K562 (cell line): ENCODE data around the gene TMEM151A. TPM values are rescaled to one million over a fixed set of nuclear protein-coding genes. Genes with fewer than 3 reads are reported as not detected.

Experiments
- HNRNPK ChIP-seq: fragments of 200-400 bp; formaldehyde crosslinking; IDR thresholded peaks from one replicate; pipeline ENCODE4 v1.6.1; 2018; ENCODE audit warnings: mild to moderate bottlenecking, low read depth, low read length; ENCODE audit not compliant: poor library complexity, severe bottlenecking
- NKRF ChIP-seq: fragments of 450-650 bp; IDR thresholded peaks from 2 replicates; pipeline ENCODE4 v1.6.1; 2016; ENCODE audit warnings: borderline replicate concordance
- SAFB ChIP-seq: fragments of 200-400 bp; formaldehyde crosslinking; IDR thresholded peaks from 2 replicates; pipeline ENCODE4 v1.6.1; 2017; ENCODE audit warnings: low read depth, low read length, borderline replicate concordance
- SP1 ChIP-seq: sonication (generic); formaldehyde crosslinking; IDR thresholded peaks from 2 replicates; pipeline ENCODE4 v1.8.1; 2022; ENCODE audit warnings: mild to moderate bottlenecking, missing genetic modification reagents
- TCF7L2 ChIP-seq: fragments of 150-350 bp; IDR thresholded peaks from 2 replicates; pipeline ENCODE4 v1.6.1; 2016; ENCODE audit warnings: low read depth, mild to moderate bottlenecking, low read length, moderate library complexity
- polyA plus RNA-seq, 8 experiments: library from polyadenylated mRNA; depleted of rRNA in 4 of 8; stranded (reverse) in 5 of 8; unstranded in 3 of 8; fragments of >200 nt; fragmentation: Nextera tagmentation in 2 of 8; fragmentation: Illumina TruSeq in 1 of 8; extraction: Ambion mirVana in 2 of 8; extraction: Trizol in 1 of 8; gene quantifications; 2 replicates each; pipeline versions ENCODE4 v1.2.1 to v1.2.3, GENCODE V29; 2011 to 2014; ENCODE audit warnings: inconsistent platforms in 1 of 8, missing spikeins in 1 of 8
- total RNA-seq, 7 experiments: library from RNA; depleted of rRNA in 6 of 7; stranded (reverse); fragments of >200 nt in 6 of 7; fragmentation: Illumina TruSeq in 2 of 7; extraction: Trizol in 2 of 7; gene quantifications; 2 replicates each; pipeline versions ENCODE4 v1.2.1 to v1.2.3, GENCODE V29; 2011 to 2021; ENCODE audit warnings: low replicate concordance in 1 of 7
- TF ChIP-seq, protein P1 (sequence below), 2 experiments: fragments of 450-650 bp; IDR thresholded peaks; 2 replicates each; pipeline ENCODE4 v1.6.1; 2016; ENCODE audit warnings: mild to moderate bottlenecking in 2 of 2, borderline replicate concordance in 1 of 2, low read depth in 1 of 2, moderate library complexity in 1 of 2
- TF ChIP-seq, protein P2 (sequence below): fragments of 450-650 bp; IDR thresholded peaks from 2 replicates; pipeline ENCODE4 v1.6.1; 2018; ENCODE audit not compliant: partially characterized antibody
- TF ChIP-seq, protein P3 (sequence below), 3 experiments: IDR thresholded peaks in 2 of 3; conservative IDR thresholded peaks in 1 of 3; 2 replicates each; pipeline ENCODE4 v1.5.1; 2011 to 2012; ENCODE audit warnings: low read length in 3 of 3, mild to moderate bottlenecking in 3 of 3, control low read depth in 2 of 3, improper control_type of control experiment in 1 of 3, inconsistent platforms in 1 of 3, low read depth in 1 of 3, mixed read lengths in 1 of 3, moderate library complexity in 1 of 3; ENCODE audit not compliant: insufficient read depth in 2 of 3

Gene TMEM151A
- total and polyA plus RNA-seq, 9 of the 15 experiments (the other 6 are each of a cell fraction or from before 2014, with no cell fraction given) = not detected

GRCh38 chr11:66267379-66268243 lies 24.1 kb upstream of the TMEM151A start (continued):
- TF ChIP-seq NKRF (0 out of 2 replicates have a peak, but pooled peaks have one; percentile 53), SP1 (CRISPR knock-in tag) (peak; percentile 86), HNRNPK (no peak), SAFB (peak; percentile 43; the same call in 1 of the 2 replicates), TCF7L2 (peak; percentile 86)
- TF ChIP-seq, protein P1, sequence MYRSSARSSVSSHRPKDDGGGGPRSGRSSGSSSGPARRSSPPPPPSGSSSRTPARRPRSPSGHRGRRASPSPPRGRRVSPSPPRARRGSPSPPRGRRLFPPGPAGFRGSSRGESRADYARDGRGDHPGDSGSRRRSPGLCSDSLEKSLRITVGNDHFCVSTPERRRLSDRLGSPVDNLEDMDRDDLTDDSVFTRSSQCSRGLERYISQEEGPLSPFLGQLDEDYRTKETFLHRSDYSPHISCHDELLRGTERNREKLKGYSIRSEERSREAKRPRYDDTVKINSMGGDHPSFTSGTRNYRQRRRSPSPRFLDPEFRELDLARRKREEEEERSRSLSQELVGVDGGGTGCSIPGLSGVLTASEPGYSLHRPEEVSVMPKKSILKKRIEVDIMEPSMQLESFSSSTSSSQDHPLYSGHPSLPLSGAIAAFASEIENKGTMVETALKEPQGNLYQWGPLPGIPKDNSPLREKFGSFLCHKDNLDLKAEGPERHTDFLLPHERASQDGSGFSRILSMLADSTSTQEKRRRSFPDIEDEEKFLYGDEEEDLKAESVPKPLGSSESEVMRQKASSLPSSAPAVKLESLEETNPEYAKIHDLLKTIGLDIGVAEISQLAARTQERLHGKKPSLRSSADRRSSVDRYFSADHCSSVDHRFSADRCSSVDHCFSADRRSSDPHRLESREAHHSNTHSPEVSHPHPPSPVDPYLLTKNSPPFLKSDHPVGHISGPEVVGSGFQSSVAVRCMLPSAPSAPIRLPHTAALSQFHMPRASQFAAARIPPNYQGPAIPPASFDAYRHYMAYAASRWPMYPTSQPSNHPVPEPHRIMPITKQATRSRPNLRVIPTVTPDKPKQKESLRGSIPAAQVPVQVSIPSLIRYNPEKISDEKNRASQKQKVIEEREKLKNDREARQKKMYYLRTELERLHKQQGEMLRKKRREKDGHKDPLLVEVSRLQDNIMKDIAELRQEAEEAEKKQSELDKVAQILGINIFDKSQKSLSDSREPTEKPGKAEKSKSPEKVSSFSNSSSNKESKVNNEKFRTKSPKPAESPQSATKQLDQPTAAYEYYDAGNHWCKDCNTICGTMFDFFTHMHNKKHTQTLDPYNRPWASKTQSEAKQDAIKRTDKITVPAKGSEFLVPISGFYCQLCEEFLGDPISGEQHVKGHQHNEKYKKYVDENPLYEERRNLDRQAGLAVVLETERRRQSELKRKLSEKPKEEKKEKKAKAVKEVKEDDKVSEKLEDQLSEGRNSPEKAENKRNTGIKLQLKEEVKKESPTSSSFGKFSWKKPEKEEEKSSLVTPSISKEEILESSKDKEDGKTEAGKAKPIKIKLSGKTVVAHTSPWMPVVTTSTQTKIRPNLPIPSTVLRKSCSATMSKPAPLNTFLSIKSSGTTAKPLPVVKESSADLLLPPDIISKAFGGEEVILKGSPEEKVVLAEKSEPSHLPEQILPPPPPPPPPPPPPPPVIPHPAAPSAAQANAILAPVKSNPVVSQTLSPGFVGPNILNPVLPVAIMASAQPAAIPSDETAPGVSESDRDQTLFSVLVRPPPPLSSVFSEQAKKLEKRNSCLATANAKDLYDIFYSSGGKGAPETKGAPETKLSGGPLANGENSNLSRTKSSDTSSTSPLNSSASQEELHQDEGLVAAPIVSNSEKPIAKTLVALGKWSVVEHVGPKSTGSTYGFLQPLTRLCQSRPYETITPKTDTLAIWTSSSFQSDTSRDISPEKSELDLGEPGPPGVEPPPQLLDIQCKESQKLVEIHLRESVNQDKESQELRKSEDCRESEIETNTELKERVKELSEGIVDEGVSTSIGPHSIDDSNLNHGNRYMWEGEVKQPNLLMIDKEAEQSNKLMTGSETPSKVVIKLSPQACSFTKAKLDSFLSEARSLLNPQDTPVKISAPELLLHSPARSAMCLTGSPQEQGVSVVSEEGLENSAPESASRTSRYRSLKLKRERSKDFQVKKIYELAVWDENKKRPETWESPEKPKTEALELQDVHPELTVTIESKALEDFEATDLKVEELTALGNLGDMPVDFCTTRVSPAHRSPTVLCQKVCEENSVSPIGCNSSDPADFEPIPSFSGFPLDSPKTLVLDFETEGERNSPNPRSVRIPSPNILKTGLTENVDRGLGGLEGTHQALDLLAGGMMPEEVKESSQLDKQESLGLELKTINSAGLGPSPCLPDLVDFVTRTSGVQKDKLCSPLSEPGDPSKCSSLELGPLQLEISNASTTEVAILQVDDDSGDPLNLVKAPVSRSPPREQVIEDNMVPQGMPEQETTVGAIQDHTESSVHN (IDR thresholded peaks at IDR 0.05; ENCODE audit: borderline replicate concordance in 1 of 2, low read depth in 1 of 2) = 0 out of 4 replicates have a peak, but pooled peaks of 1 of the 2 experiments have one; percentile 41
- TF ChIP-seq, protein P2, sequence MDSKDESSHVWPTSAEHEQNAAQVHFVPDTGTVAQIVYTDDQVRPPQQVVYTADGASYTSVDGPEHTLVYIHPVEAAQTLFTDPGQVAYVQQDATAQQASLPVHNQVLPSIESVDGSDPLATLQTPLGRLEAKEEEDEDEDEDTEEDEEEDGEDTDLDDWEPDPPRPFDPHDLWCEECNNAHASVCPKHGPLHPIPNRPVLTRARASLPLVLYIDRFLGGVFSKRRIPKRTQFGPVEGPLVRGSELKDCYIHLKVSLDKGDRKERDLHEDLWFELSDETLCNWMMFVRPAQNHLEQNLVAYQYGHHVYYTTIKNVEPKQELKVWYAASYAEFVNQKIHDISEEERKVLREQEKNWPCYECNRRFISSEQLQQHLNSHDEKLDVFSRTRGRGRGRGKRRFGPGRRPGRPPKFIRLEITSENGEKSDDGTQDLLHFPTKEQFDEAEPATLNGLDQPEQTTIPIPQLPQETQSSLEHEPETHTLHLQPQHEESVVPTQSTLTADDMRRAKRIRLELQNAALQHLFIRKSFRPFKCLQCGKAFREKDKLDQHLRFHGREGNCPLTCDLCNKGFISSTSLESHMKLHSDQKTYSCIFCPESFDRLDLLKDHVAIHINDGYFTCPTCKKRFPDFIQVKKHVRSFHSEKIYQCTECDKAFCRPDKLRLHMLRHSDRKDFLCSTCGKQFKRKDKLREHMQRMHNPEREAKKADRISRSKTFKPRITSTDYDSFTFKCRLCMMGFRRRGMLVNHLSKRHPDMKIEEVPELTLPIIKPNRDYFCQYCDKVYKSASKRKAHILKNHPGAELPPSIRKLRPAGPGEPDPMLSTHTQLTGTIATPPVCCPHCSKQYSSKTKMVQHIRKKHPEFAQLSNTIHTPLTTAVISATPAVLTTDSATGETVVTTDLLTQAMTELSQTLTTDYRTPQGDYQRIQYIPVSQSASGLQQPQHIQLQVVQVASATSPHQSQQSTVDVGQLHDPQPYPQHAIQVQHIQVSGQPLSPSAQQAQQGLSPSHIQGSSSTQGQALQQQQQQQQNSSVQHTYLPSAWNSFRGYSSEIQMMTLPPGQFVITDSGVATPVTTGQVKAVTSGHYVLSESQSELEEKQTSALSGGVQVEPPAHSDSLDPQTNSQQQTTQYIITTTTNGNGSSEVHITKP = peak; percentile 99
- TF ChIP-seq, protein P3, sequence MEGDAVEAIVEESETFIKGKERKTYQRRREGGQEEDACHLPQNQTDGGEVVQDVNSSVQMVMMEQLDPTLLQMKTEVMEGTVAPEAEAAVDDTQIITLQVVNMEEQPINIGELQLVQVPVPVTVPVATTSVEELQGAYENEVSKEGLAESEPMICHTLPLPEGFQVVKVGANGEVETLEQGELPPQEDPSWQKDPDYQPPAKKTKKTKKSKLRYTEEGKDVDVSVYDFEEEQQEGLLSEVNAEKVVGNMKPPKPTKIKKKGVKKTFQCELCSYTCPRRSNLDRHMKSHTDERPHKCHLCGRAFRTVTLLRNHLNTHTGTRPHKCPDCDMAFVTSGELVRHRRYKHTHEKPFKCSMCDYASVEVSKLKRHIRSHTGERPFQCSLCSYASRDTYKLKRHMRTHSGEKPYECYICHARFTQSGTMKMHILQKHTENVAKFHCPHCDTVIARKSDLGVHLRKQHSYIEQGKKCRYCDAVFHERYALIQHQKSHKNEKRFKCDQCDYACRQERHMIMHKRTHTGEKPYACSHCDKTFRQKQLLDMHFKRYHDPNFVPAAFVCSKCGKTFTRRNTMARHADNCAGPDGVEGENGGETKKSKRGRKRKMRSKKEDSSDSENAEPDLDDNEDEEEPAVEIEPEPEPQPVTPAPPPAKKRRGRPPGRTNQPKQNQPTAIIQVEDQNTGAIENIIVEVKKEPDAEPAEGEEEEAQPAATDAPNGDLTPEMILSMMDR (IDR thresholded peaks at IDR 0.05 in 2 of 3, conservative IDR thresholded peaks at IDR 0.05 in 1 of 3; ENCODE audit: insufficient read depth in 2 of 3, low read depth in 1 of 3, low read length in 3 of 3) = peak in 1 of 3 experiments; percentile 12; a peak in 2 of 6 replicates
